Measurements from ENCODE around the gene ZNF648.
"Not testable (repeated sequence)": the region's sequence is repeated elsewhere in the genome, so short reads cannot be mapped to it uniquely, and the experiment has no call there.

Gene ZNF648

DNA sequence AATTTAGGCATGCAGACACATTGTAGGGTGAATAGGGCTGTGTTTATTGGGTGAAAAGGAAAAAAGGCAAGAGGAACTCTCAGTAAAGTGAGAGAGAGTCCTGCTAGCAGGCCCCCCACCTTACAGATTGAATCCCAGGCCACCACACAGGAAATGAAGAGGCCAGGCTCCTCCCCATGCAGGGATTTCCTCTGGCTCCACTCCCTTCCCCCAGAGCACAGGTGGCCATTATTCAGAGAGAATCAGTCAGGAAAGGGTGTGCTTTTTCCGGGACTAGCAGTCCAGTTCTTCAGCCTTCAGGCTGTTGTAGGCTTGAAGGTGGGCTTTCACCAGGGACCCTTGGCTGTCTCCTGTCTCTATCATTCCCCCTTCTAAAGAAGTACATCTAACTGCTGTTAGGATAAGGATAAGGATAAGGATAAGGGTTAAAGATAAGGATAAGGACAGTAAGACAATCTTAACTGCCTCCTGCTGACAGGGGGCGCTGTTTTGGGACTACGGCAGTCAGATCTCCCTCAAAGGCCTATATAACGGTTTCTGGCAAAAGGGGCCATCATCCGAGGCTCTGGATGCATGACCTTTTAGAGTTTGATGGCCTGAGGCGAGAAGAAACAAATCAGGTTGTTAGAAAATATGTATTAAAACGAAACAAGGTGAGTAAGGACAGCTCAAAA, 26.3 kb downstream of the ZNF648 start:
- peak; percentile 21 for DNase-seq (ENCODE audit: low read depth)
- TF ChIP-seq, protein P1, sequence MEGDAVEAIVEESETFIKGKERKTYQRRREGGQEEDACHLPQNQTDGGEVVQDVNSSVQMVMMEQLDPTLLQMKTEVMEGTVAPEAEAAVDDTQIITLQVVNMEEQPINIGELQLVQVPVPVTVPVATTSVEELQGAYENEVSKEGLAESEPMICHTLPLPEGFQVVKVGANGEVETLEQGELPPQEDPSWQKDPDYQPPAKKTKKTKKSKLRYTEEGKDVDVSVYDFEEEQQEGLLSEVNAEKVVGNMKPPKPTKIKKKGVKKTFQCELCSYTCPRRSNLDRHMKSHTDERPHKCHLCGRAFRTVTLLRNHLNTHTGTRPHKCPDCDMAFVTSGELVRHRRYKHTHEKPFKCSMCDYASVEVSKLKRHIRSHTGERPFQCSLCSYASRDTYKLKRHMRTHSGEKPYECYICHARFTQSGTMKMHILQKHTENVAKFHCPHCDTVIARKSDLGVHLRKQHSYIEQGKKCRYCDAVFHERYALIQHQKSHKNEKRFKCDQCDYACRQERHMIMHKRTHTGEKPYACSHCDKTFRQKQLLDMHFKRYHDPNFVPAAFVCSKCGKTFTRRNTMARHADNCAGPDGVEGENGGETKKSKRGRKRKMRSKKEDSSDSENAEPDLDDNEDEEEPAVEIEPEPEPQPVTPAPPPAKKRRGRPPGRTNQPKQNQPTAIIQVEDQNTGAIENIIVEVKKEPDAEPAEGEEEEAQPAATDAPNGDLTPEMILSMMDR (IDR thresholded peaks at IDR 0.05; ENCODE audit: low read depth, low read length) = peak; percentile 39
- no peak for TF ChIP-seq POLR2A (IDR thresholded peaks at IDR 0.05; ENCODE audit: extremely low read depth, insufficient read length)
- no peak overlapping the region for H3K4me3 ChIP-seq (ENCODE audit: low read depth, low read length)

- no peak for TF ChIP-seq POLR2A (IDR thresholded peaks at IDR 0.05; ENCODE audit: extremely low read depth, insufficient read length)
- TF ChIP-seq, protein P1 (IDR thresholded peaks at IDR 0.05; ENCODE audit: low read depth, low read length) = no peak
- TF ChIP-seq MYC (IDR thresholded peaks at IDR 0.05; ENCODE audit: low read depth, low read length) = no peak
- TF ChIP-seq, protein P2, sequence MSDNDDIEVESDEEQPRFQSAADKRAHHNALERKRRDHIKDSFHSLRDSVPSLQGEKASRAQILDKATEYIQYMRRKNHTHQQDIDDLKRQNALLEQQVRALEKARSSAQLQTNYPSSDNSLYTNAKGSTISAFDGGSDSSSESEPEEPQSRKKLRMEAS (IDR thresholded peaks at IDR 0.05; ENCODE audit: low read depth, low read length) = no peak
- no peak for DNase-seq (ENCODE audit: low read depth)
- H3K4me3 ChIP-seq (ENCODE audit: low read depth, low read length) = no peak overlapping the region
Observed at GRCh38 chr1:182032251-182032650, 29.3 kb downstream of the ZNF648 start.

DNA sequence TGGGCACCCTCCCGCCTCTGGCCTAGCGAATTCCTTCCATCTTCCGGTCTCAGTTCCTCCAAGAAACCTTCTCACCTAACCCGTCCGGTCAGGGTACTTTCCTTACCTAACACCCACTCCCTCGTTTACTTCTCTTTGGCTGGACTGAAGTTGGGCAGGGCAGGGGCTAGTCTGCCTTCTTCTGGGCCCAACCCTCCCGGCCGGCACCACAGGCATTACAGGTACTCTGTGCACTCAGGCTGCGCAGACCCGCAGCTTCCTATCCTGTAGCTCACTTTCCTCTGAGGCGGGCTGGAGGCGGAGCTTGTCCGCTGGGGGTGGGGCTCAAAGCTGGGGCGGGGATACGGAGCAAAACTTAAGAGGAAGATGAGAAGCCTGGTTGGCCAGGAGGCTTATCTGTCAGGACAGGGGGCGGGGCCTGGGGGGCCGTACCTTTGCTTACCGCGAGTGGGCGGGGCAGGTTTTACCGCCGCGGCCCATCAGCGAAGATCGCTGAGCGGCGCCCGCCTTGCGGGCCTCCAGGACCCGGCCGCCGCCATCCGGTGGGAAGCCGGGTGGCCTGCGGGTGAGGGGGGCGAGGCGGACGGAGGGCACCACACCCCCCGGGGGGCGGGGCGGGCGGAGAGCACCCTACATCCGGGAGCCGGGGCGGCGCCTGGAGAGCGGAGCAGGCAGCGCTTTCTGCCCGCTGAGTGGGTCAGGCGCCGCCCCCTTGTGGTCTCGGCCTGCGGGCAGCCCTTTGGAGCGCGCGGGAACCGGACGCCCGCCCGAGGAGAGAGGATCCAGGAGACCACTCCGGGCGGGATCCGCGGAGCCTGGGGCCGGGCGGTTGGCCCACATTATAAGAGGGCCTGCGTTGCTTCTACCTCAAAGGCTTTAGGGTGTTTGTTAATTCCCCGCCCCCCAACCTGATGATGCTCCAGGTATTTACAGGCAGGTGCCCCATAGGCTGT, 31.9 kb downstream of the ZNF648 start:
- peak overlapping the region; percentile 67 for H3K4me3 ChIP-seq (ENCODE audit: low read depth, low read length)
- peak; percentile 97 for DNase-seq (ENCODE audit: low read depth)
- TF ChIP-seq, protein P2 (IDR thresholded peaks at IDR 0.05; ENCODE audit: low read depth, low read length) = no peak
- peak; percentile 86 for TF ChIP-seq POLR2A (IDR thresholded peaks at IDR 0.05; ENCODE audit: extremely low read depth, insufficient read length)

- TF ChIP-seq POLR2A (IDR thresholded peaks at IDR 0.05; ENCODE audit: extremely low read depth, insufficient read length) (no peak), MYC (IDR thresholded peaks at IDR 0.05; ENCODE audit: low read depth, low read length) (no peak)
- TF ChIP-seq, protein P2 (IDR thresholded peaks at IDR 0.05; ENCODE audit: low read depth, low read length) = no peak
- TF ChIP-seq, protein P1 (IDR thresholded peaks at IDR 0.05; ENCODE audit: low read depth, low read length) = no peak
- no peak for DNase-seq (ENCODE audit: low read depth)
- peak overlapping the region; percentile 67 for H3K4me3 ChIP-seq (ENCODE audit: low read depth, low read length)
Observed at GRCh38 chr1:182029002-182029378, 32.5 kb downstream of the ZNF648 start.

DNA sequence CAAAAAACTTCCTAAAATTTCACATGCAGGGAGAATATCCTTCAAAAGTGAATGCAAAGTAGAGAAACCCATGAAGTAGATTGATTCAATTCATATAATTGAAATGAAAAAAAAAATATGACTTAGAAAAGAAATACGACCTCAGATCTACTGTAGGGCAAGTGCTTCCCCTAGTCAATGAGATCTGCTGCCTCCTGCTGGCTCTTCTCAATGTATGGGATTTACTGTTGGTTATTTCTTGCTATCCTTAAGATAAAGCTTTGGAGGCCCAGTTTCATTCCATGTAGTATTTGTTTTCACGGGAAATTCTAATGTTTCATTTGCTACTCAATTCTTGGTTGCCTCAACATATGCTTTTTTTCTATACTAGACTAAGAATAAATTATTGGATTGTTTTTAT, 46.2 kb downstream of the ZNF648 start:
- TF ChIP-seq, protein P2 (IDR thresholded peaks at IDR 0.05; ENCODE audit: low read depth, low read length) = no peak
- TF ChIP-seq, protein P1 (IDR thresholded peaks at IDR 0.05; ENCODE audit: low read depth, low read length) = no peak
- TF ChIP-seq POLR2A (IDR thresholded peaks at IDR 0.05; ENCODE audit: extremely low read depth, insufficient read length) (no peak), MYC (IDR thresholded peaks at IDR 0.05; ENCODE audit: low read depth, low read length) (no peak)
- DNase-seq (ENCODE audit: low read depth) = peak; percentile 17
- no peak overlapping the region for H3K4me3 ChIP-seq (ENCODE audit: low read depth, low read length)

- not testable (repeated sequence) for H3K4me3 ChIP-seq (ENCODE audit: low read depth, low read length); DNase-seq (ENCODE audit: low read depth)
Observed at GRCh38 chr1:182010800-182011370, 50.6 kb downstream of the ZNF648 start.

GRCh38 chr1:182005398-182005797, 56.1 kb downstream of the ZNF648 start:
- not testable (repeated sequence) for H3K4me3 ChIP-seq (ENCODE audit: low read depth, low read length)

More at GRCh38 chr1:182005398-182005797, 56.1 kb downstream of the ZNF648 start:
- not testable (repeated sequence) for DNase-seq (ENCODE audit: low read depth)

Data from NB4 (cell line).